A673 (cell line): ENCODE measurements around the gene ZNF808. TPM values are rescaled to one million over a fixed set of nuclear protein-coding genes. Genes with fewer than 3 reads are reported as not detected.

ENCODE experiments used
- BruUV-seq: library from RNA; stranded (reverse); fragments of 400-500 nt; replicated peaks from 2 replicates; lab custom pipeline; 2021; lab: Mats Ljungman, UMichigan
- CTCF ChIA-PET: fragments of 300-600 bp; sonication (Branson Sonifier 250); formaldehyde crosslinking; loops from one replicate; lab custom pipeline; 2022; ENCODE audit warnings: antibody characterized with exemption; lab: Charles Lee
- POLR2A ChIA-PET: fragments of 300-600 bp; sonication (Branson Sonifier 250); formaldehyde crosslinking; loops from one replicate; lab custom pipeline; 2022; ENCODE audit warnings: antibody characterized with exemption; ENCODE audit not compliant: low non-redundant PET; lab: Charles Lee
- DNase-seq: peaks from one replicate; pipeline ENCODE4 v3.0.0-alpha.2; 2015; ENCODE audit warnings: low spot score
- H3K27ac ChIP-seq: fragments of 200-600 bp; sonication (generic); 2 replicates; pipeline ENCODE4 v1.5.1; 2016; ENCODE audit warnings: mixed run types, low read depth, mild to moderate bottlenecking, mixed read lengths, antibody characterized with exemption, low read length; ENCODE audit not compliant: poor library complexity, severe bottlenecking
- H3K27me3 ChIP-seq: fragments of 200-600 bp; sonication (generic); replicated peaks from 2 replicates; pipeline ENCODE4 v1.6.1; 2017; ENCODE audit warnings: mixed run types, low read depth, mild to moderate bottlenecking, mixed read lengths, antibody characterized with exemption, low read length; ENCODE audit not compliant: insufficient read depth, poor library complexity
- H3K36me3 ChIP-seq: fragments of 200-600 bp; sonication (generic); 2 replicates; pipeline ENCODE4 v1.6.1; 2016; ENCODE audit warnings: mixed run types, mild to moderate bottlenecking, mixed read lengths, antibody characterized with exemption, low read length; ENCODE audit not compliant: insufficient read depth, poor library complexity, severe bottlenecking
- H3K4me1 ChIP-seq: fragments of 200-600 bp; sonication (generic); 2 replicates; pipeline ENCODE4 v1.6.1; 2017; ENCODE audit warnings: mixed run types, mild to moderate bottlenecking, mixed read lengths, antibody characterized with exemption, low read length; ENCODE audit not compliant: insufficient read depth, poor library complexity, severe bottlenecking
- H3K4me3 ChIP-seq: fragments of 200-600 bp; sonication (generic); 2 replicates; pipeline ENCODE4 v1.5.1; 2016; ENCODE audit warnings: low read depth, mixed run types, mild to moderate bottlenecking, mixed read lengths, low read length; ENCODE audit not compliant: poor library complexity, severe bottlenecking
- H3K9me3 ChIP-seq: fragments of 200-600 bp; sonication (generic); 2 replicates; pipeline ENCODE4 v1.6.1; 2016; ENCODE audit warnings: mixed run types, low read depth, mild to moderate bottlenecking, mixed read lengths, antibody characterized with exemption, low read length; ENCODE audit not compliant: poor library complexity, severe bottlenecking
- EZH2 ChIP-seq: fragments of 200-600 bp; sonication (generic); IDR thresholded peaks from 2 replicates; pipeline ENCODE4 v1.6.1; 2017; ENCODE audit warnings: borderline replicate concordance, low read depth, mild to moderate bottlenecking, mixed read lengths, antibody characterized with exemption, low read length; ENCODE audit not compliant: poor library complexity, severe bottlenecking
- intact Hi-C: fragments of 100-400 bp; cut with micrococcal nuclease; formaldehyde crosslinking; loops from one replicate; pipeline ENCODE4 v1.10.0; 2022; ENCODE audit not compliant: unreplicated experiment
- total RNA-seq: library from RNA; stranded (reverse); gene quantifications from 2 replicates; pipeline ENCODE4 v1.2.3, GENCODE V29; 2021
- TF ChIP-seq, protein P1 (sequence below): fragments of 300-800, 200-600 bp; sonication (generic); conservative IDR thresholded peaks from 2 replicates; pipeline ENCODE4 v1.5.1; 2017; ENCODE audit warnings: low read depth, mild to moderate bottlenecking, antibody characterized with exemption, low read length, moderate library complexity, mixed read lengths

Gene ZNF808
- total RNA-seq, 1 experiment from 2014 or later: 19.1 TPM

DNA sequence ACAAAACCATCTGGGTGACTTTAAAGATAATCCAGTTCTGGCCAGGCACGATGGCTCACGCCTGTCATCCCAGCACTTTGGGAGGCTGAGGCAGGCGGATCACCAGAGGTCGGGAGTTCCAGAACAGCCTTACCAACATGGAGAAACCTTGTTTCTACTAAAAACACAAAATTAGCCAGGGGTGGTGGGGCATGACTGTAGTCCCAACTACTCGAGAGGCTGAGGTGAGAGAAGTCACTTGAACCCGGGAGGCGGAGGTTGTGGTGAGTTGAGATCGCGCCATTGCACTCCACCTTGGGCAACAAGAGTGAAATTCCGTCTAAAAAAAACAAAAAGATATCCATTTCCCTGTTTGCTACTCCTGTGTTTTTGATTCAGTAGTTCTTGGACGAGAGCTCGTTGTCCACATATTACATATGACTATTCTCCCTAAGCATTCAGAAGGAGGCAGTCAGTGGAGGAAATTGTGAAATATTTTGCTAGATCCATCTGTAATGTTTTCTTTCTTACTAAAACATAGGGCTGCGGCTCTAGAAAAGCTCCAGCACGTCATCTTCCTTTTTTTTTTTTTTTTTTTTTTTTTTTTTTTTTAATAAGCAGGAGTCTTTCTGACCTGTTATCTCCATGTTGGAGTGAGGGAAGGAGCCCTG is 76.2 kb downstream of the ZNF808 start:
- H3K9me3 ChIP-seq: peaks cover 10% of the 10 kb centered on the region
- ChIA-PET CTCF (no interaction called here), POLR2A (no interaction called here)

More for the DNA sequence above, 76.2 kb downstream of the ZNF808 start:
- H3K4me3 ChIP-seq: no peak overlapping the region
- no peaks in the 10 kb centered on the region for H3K27me3 ChIP-seq
- TF ChIP-seq, protein P1, sequence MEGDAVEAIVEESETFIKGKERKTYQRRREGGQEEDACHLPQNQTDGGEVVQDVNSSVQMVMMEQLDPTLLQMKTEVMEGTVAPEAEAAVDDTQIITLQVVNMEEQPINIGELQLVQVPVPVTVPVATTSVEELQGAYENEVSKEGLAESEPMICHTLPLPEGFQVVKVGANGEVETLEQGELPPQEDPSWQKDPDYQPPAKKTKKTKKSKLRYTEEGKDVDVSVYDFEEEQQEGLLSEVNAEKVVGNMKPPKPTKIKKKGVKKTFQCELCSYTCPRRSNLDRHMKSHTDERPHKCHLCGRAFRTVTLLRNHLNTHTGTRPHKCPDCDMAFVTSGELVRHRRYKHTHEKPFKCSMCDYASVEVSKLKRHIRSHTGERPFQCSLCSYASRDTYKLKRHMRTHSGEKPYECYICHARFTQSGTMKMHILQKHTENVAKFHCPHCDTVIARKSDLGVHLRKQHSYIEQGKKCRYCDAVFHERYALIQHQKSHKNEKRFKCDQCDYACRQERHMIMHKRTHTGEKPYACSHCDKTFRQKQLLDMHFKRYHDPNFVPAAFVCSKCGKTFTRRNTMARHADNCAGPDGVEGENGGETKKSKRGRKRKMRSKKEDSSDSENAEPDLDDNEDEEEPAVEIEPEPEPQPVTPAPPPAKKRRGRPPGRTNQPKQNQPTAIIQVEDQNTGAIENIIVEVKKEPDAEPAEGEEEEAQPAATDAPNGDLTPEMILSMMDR: no peak
- TF ChIP-seq EZH2: no peak
- no peaks in the 10 kb centered on the region for H3K36me3 ChIP-seq
- no peak for DNase-seq
- no TSS peak for BruUV-seq
- intact Hi-C loops: no loop called here
- no peaks in the 10 kb centered on the region for H3K4me1 ChIP-seq
- H3K27ac ChIP-seq: no peak overlapping the region

Other genes starting within 250 kb of the ZNF808 start
- 19.4 and 20.7 TPM in 2 replicates for gene ZNF480, start 230.5 kb upstream of the ZNF808 start, total RNA-seq
- 2.3 and 3.4 TPM in 2 replicates for gene ZNF610, start 191.4 kb upstream of the ZNF808 start, total RNA-seq
- 3.7 and 3.9 TPM in 2 replicates for gene ZNF880, start 157.7 kb upstream of the ZNF808 start, total RNA-seq
- 2.4 and 4.3 TPM in 2 replicates for gene ZNF528, start 129.8 kb upstream of the ZNF808 start, total RNA-seq
- not detected in 2 replicates for gene ZNF534, start 98.5 kb upstream of the ZNF808 start, total RNA-seq
- 0.69 and 1.1 TPM in 2 replicates for gene ZNF578, start 74.1 kb upstream of the ZNF808 start, total RNA-seq
- 9.8 and 14.7 TPM in 2 replicates for gene ZNF701, start 42.6 kb downstream of the ZNF808 start, total RNA-seq
- gene ZNF83, start 110.7 kb downstream of the ZNF808 start, total RNA-seq: 23.0 and 23.7 TPM in 2 replicates
- 16.7 and 21.7 TPM in 2 replicates for gene ZNF611, start 207.4 kb downstream of the ZNF808 start, total RNA-seq